HepG2 (cell line): ENCODE data around the gene OPRL1. TPM values are rescaled to one million over a fixed set of nuclear protein-coding genes. Genes with fewer than 3 reads are reported as not detected.

Source experiments
- ASH2L ChIP-seq: fragments of 300-600, 200-600 bp; sonication (generic); IDR thresholded peaks from 2 replicates; pipeline ENCODE4 v1.7.0; 2017; ENCODE audit warnings: low read depth, mild to moderate bottlenecking, moderate library complexity, mixed read lengths, low read length; ENCODE audit not compliant: insufficient read length
- CCAR2 ChIP-seq: fragments of 200-400 bp; formaldehyde crosslinking; optimal IDR thresholded peaks from 2 replicates; pipeline ENCODE3; 2018; ENCODE audit warnings: low read depth, mild to moderate bottlenecking, low read length, moderate library complexity
- CHD2 ChIP-seq: IDR thresholded peaks from 2 replicates; pipeline ENCODE4 v1.6.1; 2011; ENCODE audit warnings: low read depth, low read length, improper control_type of control experiment
- HNF1A ChIP-seq, 2 experiments: sonication (generic) in 1 of 2; formaldehyde crosslinking in 1 of 2; IDR thresholded peaks; 2 replicates each; pipeline versions ENCODE4 v1.4.0 to v1.6.1; 2016 to 2020; ENCODE audit warnings: borderline replicate concordance in 1 of 2, low read depth in 1 of 2, mild to moderate bottlenecking in 1 of 2, missing genetic modification reagents in 1 of 2
- HOXA9 ChIP-seq: sonication (generic); formaldehyde crosslinking; IDR thresholded peaks from 2 replicates; pipeline ENCODE4 v1.8.1; 2022; ENCODE audit warnings: missing genetic modification reagents, mild to moderate bottlenecking, moderate library complexity, borderline replicate concordance
- MAFG ChIP-seq: sonication (generic); formaldehyde crosslinking; IDR thresholded peaks from 2 replicates; pipeline ENCODE4 v1.5.1; 2020; ENCODE audit warnings: mild to moderate bottlenecking, missing genetic modification reagents
- MATR3 ChIP-seq: sonication (generic); formaldehyde crosslinking; IDR thresholded peaks from 2 replicates; pipeline ENCODE4 v1.4.0; 2020; ENCODE audit warnings: missing genetic modification reagents
- MLX ChIP-seq: IDR thresholded peaks from 2 replicates; pipeline ENCODE4 v1.6.1; 2016
- NKX3-1 ChIP-seq: sonication (generic); formaldehyde crosslinking; IDR thresholded peaks from 2 replicates; pipeline ENCODE4 v1.5.0; 2020; ENCODE audit warnings: missing genetic modification reagents
- SKI ChIP-seq: fragments of 450-650 bp; IDR thresholded peaks from one replicate; pipeline ENCODE4 v1.6.1; 2018; ENCODE audit warnings: mild to moderate bottlenecking; ENCODE audit not compliant: partially characterized antibody
- SUZ12 ChIP-seq: fragments of 150-350 bp; IDR thresholded peaks from 2 replicates; pipeline ENCODE4 v1.6.1; 2014; ENCODE audit warnings: low read depth, low read length
- ZBTB7B ChIP-seq: sonication (generic); formaldehyde crosslinking; IDR thresholded peaks from 2 replicates; pipeline ENCODE4 v1.4.0; 2020; ENCODE audit warnings: missing genetic modification reagents
- ZFYVE20 ChIP-seq: sonication (generic); formaldehyde crosslinking; IDR thresholded peaks from 2 replicates; pipeline ENCODE4 v1.8.0; 2023; ENCODE audit warnings: low read depth, mild to moderate bottlenecking, moderate library complexity, missing genetic modification reagents, borderline replicate concordance
- ZNF251 ChIP-seq: sonication (generic); formaldehyde crosslinking; IDR thresholded peaks from 2 replicates; pipeline ENCODE4 v1.9.0; 2021; ENCODE audit warnings: mild to moderate bottlenecking, missing genetic modification reagents
- ZNF431 ChIP-seq: sonication (generic); formaldehyde crosslinking; IDR thresholded peaks from 2 replicates; pipeline ENCODE4 v1.9.0; 2022; ENCODE audit warnings: missing genetic modification reagents, low read depth, mild to moderate bottlenecking, borderline replicate concordance
- ZNF607 ChIP-seq: sonication (generic); formaldehyde crosslinking; IDR thresholded peaks from 2 replicates; pipeline ENCODE4 v1.5.1; 2020; ENCODE audit warnings: missing genetic modification reagents, mild to moderate bottlenecking, borderline replicate concordance
- ZNF614 ChIP-seq: IDR thresholded peaks from 2 replicates; pipeline ENCODE4 v1.6.1; 2018; ENCODE audit warnings: missing biosample characterization, missing genetic modification reagents, inconsistent platforms, borderline replicate concordance
- ZNF747 ChIP-seq: sonication (generic); formaldehyde crosslinking; IDR thresholded peaks from 2 replicates; pipeline ENCODE4 v1.8.1; 2023; ENCODE audit warnings: missing genetic modification reagents, mild to moderate bottlenecking, borderline replicate concordance
- ZNF75D ChIP-seq: sonication (generic); formaldehyde crosslinking; IDR thresholded peaks from 2 replicates; pipeline ENCODE4 v1.8.1; 2023; ENCODE audit warnings: missing genetic modification reagents, mild to moderate bottlenecking, borderline replicate concordance
- polyA plus RNA-seq, 8 experiments: library from polyadenylated mRNA; depleted of rRNA in 3 of 8; stranded (reverse) in 7 of 8; unstranded in 1 of 8; fragments of >200 nt; fragmentation: Illumina TruSeq in 4 of 8; extraction: Trizol in 4 of 8; gene quantifications; 2 replicates each; pipeline versions ENCODE4 v1.2.1 to v1.2.3, GENCODE V29; 2011 to 2016; ENCODE audit warnings: low read depth in 4 of 8, missing spikeins in 1 of 8, mixed read lengths in 1 of 8; ENCODE audit not compliant: insufficient read depth in 1 of 8
- total RNA-seq, 5 experiments: library from RNA; depleted of rRNA; stranded (reverse); fragments of >200 nt; fragmentation: Illumina TruSeq; extraction: Trizol; gene quantifications; 2 replicates each; pipeline ENCODE4 v1.2.3, GENCODE V29; 2016; ENCODE audit warnings: low read depth in 1 of 5
- TF ChIP-seq, protein P1 (sequence below): sonication (generic); formaldehyde crosslinking; IDR thresholded peaks from 2 replicates; pipeline ENCODE4 v1.5.0; 2020; ENCODE audit warnings: missing genetic modification reagents
- TF ChIP-seq, protein P2 (sequence below): sonication (generic); formaldehyde crosslinking; IDR thresholded peaks from 2 replicates; pipeline ENCODE4 v1.4.0; 2020; ENCODE audit warnings: mild to moderate bottlenecking, missing genetic modification reagents

OPRL1 gene
- total and polyA plus RNA-seq, 2 of the 13 experiments (the other 11 are each of a cell fraction or from before 2014, with no cell fraction given) = 0.35 to 0.71 TPM

- TF ChIP-seq ZFYVE20 (CRISPR knock-in tag) = no peak
- TF ChIP-seq MAFG = no peak
- TF ChIP-seq CCAR2 = no peak
- TF ChIP-seq SKI = no peak
- TF ChIP-seq ZNF614 (CRISPR knock-in tag) = peak; percentile 57; the same call in 1 of the 2 replicates
- no peak for TF ChIP-seq MLX (CRISPR knock-in tag)
- TF ChIP-seq ASH2L = no peak
- TF ChIP-seq, protein P1, sequence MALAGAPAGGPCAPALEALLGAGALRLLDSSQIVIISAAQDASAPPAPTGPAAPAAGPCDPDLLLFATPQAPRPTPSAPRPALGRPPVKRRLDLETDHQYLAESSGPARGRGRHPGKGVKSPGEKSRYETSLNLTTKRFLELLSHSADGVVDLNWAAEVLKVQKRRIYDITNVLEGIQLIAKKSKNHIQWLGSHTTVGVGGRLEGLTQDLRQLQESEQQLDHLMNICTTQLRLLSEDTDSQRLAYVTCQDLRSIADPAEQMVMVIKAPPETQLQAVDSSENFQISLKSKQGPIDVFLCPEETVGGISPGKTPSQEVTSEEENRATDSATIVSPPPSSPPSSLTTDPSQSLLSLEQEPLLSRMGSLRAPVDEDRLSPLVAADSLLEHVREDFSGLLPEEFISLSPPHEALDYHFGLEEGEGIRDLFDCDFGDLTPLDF (CRISPR knock-in tag) = no peak
- no peak for TF ChIP-seq CHD2
- TF ChIP-seq ZNF607 (CRISPR knock-in tag) = peak; percentile 79
- TF ChIP-seq, protein P2, sequence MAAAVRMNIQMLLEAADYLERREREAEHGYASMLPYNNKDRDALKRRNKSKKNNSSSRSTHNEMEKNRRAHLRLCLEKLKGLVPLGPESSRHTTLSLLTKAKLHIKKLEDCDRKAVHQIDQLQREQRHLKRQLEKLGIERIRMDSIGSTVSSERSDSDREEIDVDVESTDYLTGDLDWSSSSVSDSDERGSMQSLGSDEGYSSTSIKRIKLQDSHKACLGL (CRISPR knock-in tag) = peak; percentile 65
- no peak for TF ChIP-seq MATR3
- no peak for TF ChIP-seq ZNF431 (CRISPR knock-in tag)
- TF ChIP-seq ZNF747 (CRISPR knock-in tag) = peak; percentile 92
- TF ChIP-seq ZNF251 (CRISPR knock-in tag) = no peak
- no peak for TF ChIP-seq HNF1A (IDR thresholded peaks at IDR 0.05; ENCODE audit: low read depth)
- no peak; the same call in 1 of the 2 replicates for TF ChIP-seq HNF1A (CRISPR knock-in tag; IDR thresholded peaks at IDR 0.05; ENCODE audit: borderline replicate concordance)
- peak; percentile 39; the same call in 1 of the 2 replicates for TF ChIP-seq NKX3-1 (CRISPR knock-in tag)
- no peak for TF ChIP-seq SUZ12
- TF ChIP-seq HOXA9 (CRISPR knock-in tag) = no peak
- peak; percentile 79 for TF ChIP-seq ZBTB7B (CRISPR knock-in tag)
- TF ChIP-seq ZNF75D = no peak
These were observed 37.7 kb upstream of the OPRL1 start (continued) for GRCh38 chr20:64042054-64042781.
